AG09319 (cell line): ENCODE measurements around the gene TAS2R30.

Source experiments
- DNase-seq: peaks from one replicate; pipeline ENCODE4 v3.0.0-alpha.2; 2010; ENCODE audit warnings: low read depth; ENCODE audit errors: extremely low read depth
- TF ChIP-seq, protein P1 (sequence below): IDR thresholded peaks from 2 replicates; pipeline ENCODE4 v1.5.1; 2011; ENCODE audit warnings: low read depth, mild to moderate bottlenecking, inconsistent platforms, low read length, moderate library complexity

Gene TAS2R30

DNA sequence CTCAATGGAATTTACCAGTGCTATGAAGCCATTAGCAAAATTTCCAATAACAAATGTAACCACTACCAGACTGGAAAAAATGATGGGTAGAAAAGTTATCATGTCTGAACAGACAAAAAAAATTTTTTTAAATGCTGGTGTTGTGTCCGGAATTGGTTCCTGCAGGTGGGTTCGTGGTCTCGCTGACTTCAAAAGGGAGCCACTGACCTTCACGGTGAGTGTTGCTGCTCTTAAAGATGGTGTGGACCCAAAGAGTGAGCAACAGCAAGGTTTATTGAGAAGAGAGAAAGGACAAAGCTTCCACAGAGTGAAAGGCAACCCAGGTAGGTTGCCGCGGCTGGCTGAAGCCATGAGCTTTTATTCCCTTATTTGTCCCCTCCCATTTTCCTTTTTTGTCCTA is 42.3 kb downstream of the TAS2R30 start, which contains the start of gene TAS2R43:
TAS2R43 (minus strand) TSS at position 186 of the 400 bp plus-strand sequence; CDS start at position 102, 84 bp downstream.
- TF ChIP-seq, protein P1, sequence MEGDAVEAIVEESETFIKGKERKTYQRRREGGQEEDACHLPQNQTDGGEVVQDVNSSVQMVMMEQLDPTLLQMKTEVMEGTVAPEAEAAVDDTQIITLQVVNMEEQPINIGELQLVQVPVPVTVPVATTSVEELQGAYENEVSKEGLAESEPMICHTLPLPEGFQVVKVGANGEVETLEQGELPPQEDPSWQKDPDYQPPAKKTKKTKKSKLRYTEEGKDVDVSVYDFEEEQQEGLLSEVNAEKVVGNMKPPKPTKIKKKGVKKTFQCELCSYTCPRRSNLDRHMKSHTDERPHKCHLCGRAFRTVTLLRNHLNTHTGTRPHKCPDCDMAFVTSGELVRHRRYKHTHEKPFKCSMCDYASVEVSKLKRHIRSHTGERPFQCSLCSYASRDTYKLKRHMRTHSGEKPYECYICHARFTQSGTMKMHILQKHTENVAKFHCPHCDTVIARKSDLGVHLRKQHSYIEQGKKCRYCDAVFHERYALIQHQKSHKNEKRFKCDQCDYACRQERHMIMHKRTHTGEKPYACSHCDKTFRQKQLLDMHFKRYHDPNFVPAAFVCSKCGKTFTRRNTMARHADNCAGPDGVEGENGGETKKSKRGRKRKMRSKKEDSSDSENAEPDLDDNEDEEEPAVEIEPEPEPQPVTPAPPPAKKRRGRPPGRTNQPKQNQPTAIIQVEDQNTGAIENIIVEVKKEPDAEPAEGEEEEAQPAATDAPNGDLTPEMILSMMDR = no peak
- no peak for DNase-seq

DNA sequence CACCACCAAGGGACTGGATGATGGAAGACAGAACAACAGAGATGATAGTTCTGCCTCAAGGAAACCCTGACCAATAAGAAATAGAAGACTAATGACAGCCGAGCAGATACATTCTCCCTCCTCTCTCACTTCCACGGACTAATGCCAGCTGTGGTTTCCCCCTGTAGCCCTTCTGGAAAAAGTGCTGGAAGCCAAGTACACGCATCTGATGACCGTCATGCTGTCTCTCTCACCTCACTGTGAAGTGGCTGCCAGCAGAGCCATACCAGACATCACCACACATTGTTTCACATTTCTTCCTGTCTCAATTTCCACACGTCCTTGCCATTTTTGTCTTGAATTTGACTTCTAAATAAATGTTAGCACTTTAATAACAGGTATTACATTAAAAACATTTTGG is 45.2 kb downstream of the TAS2R30 start:
- DNase-seq = no peak
- TF ChIP-seq, protein P1 = no peak

DNA sequence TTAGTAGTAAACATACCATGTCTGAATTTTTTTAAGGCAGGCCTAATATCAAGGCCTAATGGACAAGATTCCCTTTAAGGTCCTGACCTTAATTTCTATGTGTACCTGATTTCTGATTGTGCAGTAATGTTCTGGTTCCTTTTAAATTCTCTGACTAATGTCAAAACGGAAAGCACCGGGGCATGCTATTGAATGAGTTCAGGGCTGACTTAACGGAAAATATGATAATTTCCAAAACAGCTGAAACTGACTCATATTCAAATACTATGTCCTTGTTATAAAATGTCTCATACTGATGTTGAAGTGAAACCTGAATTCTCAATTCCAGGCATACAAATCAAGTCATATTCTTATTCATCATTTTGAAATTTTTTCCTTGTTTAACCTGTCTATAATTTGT is 49.0 kb downstream of the TAS2R30 start:
- TF ChIP-seq, protein P1 = no peak
- no peak for DNase-seq
